Right atrium auricular region (tissue), 2 donors: ENCODE data around the gene GLOD5. TPM values are rescaled to one million over a fixed set of nuclear protein-coding genes. Genes with fewer than 3 reads are reported as not detected.

Experiments used
- DNase-seq: peaks from one replicate; pipeline ENCODE4 v3.0.0-alpha.2; 2019; ENCODE audit warnings: low spot score
- H3K27ac ChIP-seq, 2 donors: fragments of 200-600 bp; sonication (generic); 1 replicate in 1 of 2; 2 replicates in 1 of 2; pipeline ENCODE4 v1.5.1; 2016 to 2019
- H3K27me3 ChIP-seq, 2 donors: fragments of 200-600 bp; sonication (generic); one replicate each; pipeline versions ENCODE4 v1.5.1 to v1.6.0; 2017 to 2019
- H3K36me3 ChIP-seq: fragments of 200-600 bp; sonication (generic); one replicate; pipeline ENCODE4 v1.5.1; 2016
- H3K4me1 ChIP-seq, 2 donors: fragments of 200-600 bp; sonication (generic); one replicate each; pipeline versions ENCODE4 v1.5.1 to v1.6.0; 2017 to 2019
- H3K4me3 ChIP-seq, 2 donors: fragments of 200-600 bp; sonication (generic); 1 replicate in 1 of 2; 2 replicates in 1 of 2; pipeline ENCODE4 v1.5.1; 2017 to 2019; ENCODE audit warnings: mild to moderate bottlenecking in 1 of 2, moderate library complexity in 1 of 2
- H3K9me3 ChIP-seq, 2 donors: fragments of 200-600 bp; sonication (generic); one replicate each; pipeline ENCODE4 v1.5.1; 2019
- total RNA-seq, 2 donors: library from RNA; depleted of rRNA; stranded (reverse); fragments of >200 nt; gene quantifications; one replicate each; pipeline ENCODE4 v1.1.0, GENCODE V29; 2016
- TF ChIP-seq, protein P1 (sequence below), 2 donors: fragments of 200-600 bp; sonication (generic); IDR thresholded peaks; one replicate each; pipeline ENCODE4 v1.5.1; 2019; ENCODE audit warnings: antibody characterized with exemption in 2 of 2

The GLOD5 gene
- total RNA-seq, 2 donors from 2014 or later = not detected

DNA sequence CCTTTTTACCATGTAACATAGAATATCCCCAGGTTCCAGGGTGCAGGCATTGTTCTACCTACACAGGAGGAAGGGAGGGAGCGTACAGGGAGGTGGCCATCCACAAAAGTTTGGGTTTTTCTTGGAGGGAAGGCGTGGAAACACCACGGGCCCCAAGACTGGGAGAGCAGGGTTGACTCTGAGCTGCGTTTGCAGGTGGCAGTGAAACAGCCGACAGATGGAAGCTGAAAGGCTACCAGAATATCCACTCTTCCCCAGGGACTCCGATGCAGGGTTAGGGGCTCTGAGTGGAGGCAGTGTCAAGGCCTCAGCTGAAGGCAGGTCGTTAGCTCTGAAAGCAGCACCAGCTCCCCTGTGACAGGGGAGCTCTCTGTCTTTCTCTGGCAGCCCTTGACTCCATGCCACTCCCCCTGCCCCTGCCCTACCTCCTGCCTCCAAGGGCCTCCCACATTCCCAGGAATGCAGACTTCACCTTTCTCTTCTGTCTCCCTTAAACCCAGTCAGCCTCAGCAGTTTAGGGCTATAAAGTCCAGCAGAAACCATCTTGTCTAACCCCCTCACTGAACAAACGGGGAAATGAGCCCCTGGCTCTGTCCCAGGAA, 14.0 kb upstream of the GLOD5 start:
- TF ChIP-seq, protein P1, sequence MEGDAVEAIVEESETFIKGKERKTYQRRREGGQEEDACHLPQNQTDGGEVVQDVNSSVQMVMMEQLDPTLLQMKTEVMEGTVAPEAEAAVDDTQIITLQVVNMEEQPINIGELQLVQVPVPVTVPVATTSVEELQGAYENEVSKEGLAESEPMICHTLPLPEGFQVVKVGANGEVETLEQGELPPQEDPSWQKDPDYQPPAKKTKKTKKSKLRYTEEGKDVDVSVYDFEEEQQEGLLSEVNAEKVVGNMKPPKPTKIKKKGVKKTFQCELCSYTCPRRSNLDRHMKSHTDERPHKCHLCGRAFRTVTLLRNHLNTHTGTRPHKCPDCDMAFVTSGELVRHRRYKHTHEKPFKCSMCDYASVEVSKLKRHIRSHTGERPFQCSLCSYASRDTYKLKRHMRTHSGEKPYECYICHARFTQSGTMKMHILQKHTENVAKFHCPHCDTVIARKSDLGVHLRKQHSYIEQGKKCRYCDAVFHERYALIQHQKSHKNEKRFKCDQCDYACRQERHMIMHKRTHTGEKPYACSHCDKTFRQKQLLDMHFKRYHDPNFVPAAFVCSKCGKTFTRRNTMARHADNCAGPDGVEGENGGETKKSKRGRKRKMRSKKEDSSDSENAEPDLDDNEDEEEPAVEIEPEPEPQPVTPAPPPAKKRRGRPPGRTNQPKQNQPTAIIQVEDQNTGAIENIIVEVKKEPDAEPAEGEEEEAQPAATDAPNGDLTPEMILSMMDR (IDR thresholded peaks at IDR 0.05) = no peak
- DNase-seq = no peak
- Histone ChIP-seq H3K27ac (no peak overlapping the region), H3K9me3 (no peaks in the 10 kb centered on the region), H3K27me3 (no peaks in the 10 kb centered on the region), H3K4me3 (no peak overlapping the region), H3K4me1 (no peaks in the 10 kb centered on the region), H3K36me3 (no peaks in the 10 kb centered on the region)

DNA sequence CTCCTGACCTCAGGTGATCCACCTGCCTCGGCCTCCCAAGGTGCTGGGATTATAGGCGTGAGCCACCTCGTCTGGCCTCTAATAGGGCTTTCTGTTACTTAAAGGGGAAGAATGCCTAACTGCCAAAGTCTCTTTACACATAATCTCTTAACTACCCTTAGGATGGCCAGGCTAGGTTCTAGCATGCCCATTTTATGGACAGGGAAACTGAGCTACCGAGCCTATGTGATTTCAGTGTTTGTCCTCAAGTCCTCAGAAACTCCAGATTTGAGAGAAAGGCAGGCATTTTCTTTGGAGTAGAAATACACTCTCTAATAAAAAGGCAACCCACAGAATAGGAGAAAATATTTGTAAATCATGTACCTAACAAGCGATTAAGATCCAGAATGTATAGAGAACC, 12.4 kb upstream of the GLOD5 start:
- TF ChIP-seq, protein P1 (IDR thresholded peaks at IDR 0.05) = no peak
- DNase-seq = no peak

DNA sequence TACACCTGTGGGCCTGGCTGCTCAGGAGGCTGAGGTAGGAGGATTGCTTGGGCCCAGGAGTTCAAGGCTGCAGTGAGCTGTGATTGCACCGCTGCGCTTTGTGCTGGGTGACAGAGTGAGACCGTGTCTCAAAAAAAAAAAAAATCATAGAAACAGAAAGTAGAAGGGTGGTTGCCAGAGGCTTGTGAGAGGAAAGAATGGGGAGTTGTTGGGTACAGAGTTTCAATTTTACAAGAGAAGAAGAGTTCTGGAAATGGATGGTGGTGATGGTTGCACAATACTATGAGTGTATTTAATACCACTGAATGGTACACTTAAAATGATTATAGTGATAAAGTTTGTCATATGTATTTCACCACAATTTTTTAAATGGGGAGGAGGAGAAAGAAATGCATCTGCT, 10.2 kb upstream of the GLOD5 start:
- TF ChIP-seq, protein P1 (IDR thresholded peaks at IDR 0.05) = no peak
- no peak overlapping the region for H3K4me3 ChIP-seq
- H3K27me3 ChIP-seq = no peaks in the 10 kb centered on the region
- H3K4me1 ChIP-seq = no peaks in the 10 kb centered on the region
- no peaks in the 10 kb centered on the region for H3K9me3 ChIP-seq
- H3K36me3 ChIP-seq = no peaks in the 10 kb centered on the region
- no peak for DNase-seq
- no peak overlapping the region for H3K27ac ChIP-seq

More for the DNA sequence above, 12.4 kb upstream of the GLOD5 start:
- Histone ChIP-seq H3K27me3 (no peaks in the 10 kb centered on the region), H3K36me3 (no peaks in the 10 kb centered on the region), H3K27ac (no peak overlapping the region), H3K9me3 (no peaks in the 10 kb centered on the region), H3K4me3 (no peak overlapping the region), H3K4me1 (no peaks in the 10 kb centered on the region)

DNA sequence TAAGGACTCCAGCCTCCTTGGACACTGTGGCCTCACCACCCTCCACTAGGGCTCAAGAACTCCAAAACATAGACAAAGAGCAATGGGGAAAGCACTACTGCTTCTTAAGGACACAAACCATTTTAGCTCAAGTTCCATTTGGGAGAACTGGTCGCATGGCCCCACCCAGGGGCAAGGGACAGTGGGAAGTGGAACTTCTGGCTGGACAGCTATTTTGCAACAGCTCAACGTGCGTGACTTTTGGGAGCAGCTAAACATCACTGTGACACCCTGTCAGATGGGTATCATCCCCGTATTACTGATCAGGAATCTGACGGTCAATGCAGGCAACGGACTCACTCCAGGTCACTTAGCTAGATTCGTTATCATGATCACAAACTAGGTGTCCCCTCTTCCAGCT, 9.0 kb upstream of the GLOD5 start:
- TF ChIP-seq, protein P1 (IDR thresholded peaks at IDR 0.05) = no peak
- no peaks in the 10 kb centered on the region for H3K36me3 ChIP-seq
- no peak for DNase-seq
- no peak overlapping the region for H3K27ac ChIP-seq
- H3K9me3 ChIP-seq = no peaks in the 10 kb centered on the region
- H3K4me3 ChIP-seq = no peak overlapping the region
- no peaks in the 10 kb centered on the region for H3K4me1 ChIP-seq
- H3K27me3 ChIP-seq = no peaks in the 10 kb centered on the region

DNA sequence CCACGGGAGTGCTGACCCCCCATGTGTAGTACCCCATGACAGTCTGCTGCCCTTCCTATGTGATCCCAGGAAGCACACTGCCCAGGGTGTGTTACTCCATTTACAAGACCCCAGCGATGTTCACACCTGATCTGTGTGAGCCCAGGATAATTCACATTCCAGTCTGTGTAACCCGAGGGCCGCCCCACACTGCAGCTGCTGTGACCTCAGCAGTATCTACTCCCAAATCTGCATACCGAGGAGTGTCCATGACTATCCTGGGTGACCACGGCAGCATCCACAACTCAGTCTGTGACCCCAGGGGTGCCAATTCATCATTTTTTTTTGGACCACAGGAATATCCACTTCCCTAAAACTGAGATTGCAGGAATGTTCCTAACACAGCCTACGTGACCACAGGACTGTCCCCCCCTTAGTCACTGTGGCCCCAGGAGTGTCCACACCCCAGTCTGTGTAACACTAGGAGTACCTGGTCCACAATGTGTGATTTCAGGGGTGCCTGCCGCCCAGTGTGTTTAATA, 7.8 kb upstream of the GLOD5 start:
- H3K4me3 ChIP-seq = no peak overlapping the region
- no peak overlapping the region for H3K27ac ChIP-seq
- no peaks in the 10 kb centered on the region for H3K4me1 ChIP-seq
- no peak for DNase-seq
- H3K36me3 ChIP-seq = no peaks in the 10 kb centered on the region
- TF ChIP-seq, protein P1 (IDR thresholded peaks at IDR 0.05) = no peak
- H3K9me3 ChIP-seq = no peaks in the 10 kb centered on the region
- H3K27me3 ChIP-seq = no peaks in the 10 kb centered on the region

DNA sequence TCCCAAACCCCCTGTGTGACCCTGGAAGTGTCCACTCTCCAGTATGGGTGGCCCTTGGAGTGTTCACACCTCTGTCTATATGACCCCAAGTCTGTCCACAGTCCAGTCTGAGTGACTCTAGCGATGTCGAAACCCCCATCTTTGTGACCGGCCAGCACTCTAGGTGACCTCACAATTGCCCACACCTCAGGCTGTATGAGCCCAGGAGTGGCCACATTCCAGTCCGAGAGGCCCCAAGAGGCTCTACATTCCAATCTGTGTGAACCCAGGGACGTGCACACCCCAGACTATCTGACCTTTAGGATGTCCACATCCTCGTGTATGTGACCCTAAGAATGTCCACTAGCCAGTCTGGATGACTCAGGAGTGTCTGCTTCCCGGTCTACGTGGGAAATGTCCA, 7.3 kb upstream of the GLOD5 start:
- Histone ChIP-seq H3K27ac (no peak overlapping the region), H3K4me1 (no peaks in the 10 kb centered on the region), H3K9me3 (no peaks in the 10 kb centered on the region), H3K4me3 (no peak overlapping the region), H3K27me3 (no peaks in the 10 kb centered on the region), H3K36me3 (no peaks in the 10 kb centered on the region)
- DNase-seq = no peak
- TF ChIP-seq, protein P1 (IDR thresholded peaks at IDR 0.05) = no peak
